Measurements from ENCODE around the gene FBXW7. TPM values are rescaled to one million over a fixed set of nuclear protein-coding genes. Genes with fewer than 3 reads are reported as not detected.

FBXW7 gene
- total RNA-seq, 1 donor from 2014 or later, result 42.2 TPM

- Mint-ChIP-seq H3K27me3 (no peaks in the 10 kb centered on the region), H3K27ac (no peak overlapping the region), H3K9me3 (no peaks in the 10 kb centered on the region), H3K4me1 (no peaks in the 10 kb centered on the region), H3K36me3 (ENCODE audit: low read depth) (peaks cover 42% of the 10 kb centered on the region), H3K4me3 (no peak overlapping the region)
- intact Hi-C loops (cut with micrococcal nuclease), result no loop called here
- no peak for DNase-seq
These were observed 214.0 kb downstream of the FBXW7 start for GRCh38 chr4:152321923-152322322.

DNA sequence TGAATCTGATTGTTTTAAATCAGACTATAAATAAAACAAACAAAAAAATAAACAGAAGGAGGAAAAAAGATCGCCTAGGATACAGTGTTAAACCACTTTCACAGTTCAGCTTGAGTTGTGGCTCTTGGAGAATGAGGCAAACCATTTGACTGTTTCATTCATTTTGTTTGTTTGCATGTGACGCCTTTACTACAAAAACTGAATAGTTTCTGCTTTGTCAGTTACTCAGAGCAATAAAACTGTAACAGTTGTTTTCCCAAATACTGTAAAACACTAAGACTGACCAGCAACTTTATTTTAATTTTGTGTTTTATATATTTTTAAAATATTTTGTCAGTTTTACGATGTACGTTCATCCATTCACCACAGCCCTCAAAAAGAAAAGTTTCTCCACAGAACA is 214.5 kb downstream of the FBXW7 start:
- Mint-ChIP-seq H3K4me3 (no peak overlapping the region), H3K4me1 (no peaks in the 10 kb centered on the region), H3K9me3 (no peaks in the 10 kb centered on the region), H3K27me3 (no peaks in the 10 kb centered on the region), H3K27ac (no peak overlapping the region), H3K36me3 (ENCODE audit: low read depth) (peaks cover 42% of the 10 kb centered on the region)
- intact Hi-C loops (cut with micrococcal nuclease), result no loop called here
- no peak for DNase-seq

DNA sequence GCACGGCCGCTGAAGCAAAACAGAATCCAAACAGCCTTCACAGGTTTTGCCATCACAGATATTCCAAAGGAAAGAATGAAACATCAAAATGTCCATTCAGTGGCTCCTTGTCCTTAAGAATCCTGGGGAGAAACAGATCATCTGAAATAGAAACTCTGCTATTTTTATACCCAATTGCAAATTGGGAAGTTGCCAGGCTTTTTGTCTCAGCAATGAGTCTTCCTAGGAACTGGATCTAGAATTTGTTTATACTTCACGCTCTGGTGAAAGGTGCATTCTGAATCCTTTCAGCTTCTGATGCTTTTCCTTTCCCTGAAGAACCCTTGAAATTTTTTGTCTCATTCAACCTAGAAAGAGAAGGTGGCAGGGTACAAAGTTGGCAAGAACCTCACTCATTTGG is 218.9 kb downstream of the FBXW7 start:
- H3K27me3 Mint-ChIP-seq, result no peaks in the 10 kb centered on the region
- H3K4me1 Mint-ChIP-seq, result no peaks in the 10 kb centered on the region
- intact Hi-C loops (cut with micrococcal nuclease), result no loop called here
- no peak overlapping the region for H3K4me3 Mint-ChIP-seq
- no peak for DNase-seq
- H3K9me3 Mint-ChIP-seq, result no peaks in the 10 kb centered on the region
- peaks cover 11% of the 10 kb centered on the region for H3K36me3 Mint-ChIP-seq (ENCODE audit: low read depth)
- no peak overlapping the region for H3K27ac Mint-ChIP-seq

DNA sequence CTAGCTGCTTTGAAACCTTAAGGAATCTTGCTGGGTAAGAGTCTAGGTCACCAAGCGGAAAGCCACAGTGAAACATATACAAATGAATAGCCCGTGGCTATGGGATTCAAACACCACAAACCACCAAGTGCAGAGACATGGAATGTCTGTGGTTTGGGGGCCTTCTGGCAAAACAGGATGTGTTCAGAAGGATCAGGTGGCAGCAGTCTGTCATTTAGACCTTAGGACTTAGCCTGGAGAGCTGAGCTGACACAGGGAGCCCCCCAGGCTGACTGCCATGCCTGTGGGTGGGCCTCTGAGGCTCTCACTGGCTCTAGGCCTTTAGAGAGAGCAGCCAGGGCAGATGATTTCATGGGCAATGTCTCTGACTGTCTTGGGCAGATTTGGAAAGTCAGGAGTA is 225.6 kb downstream of the FBXW7 start:
- Mint-ChIP-seq H3K27ac (no peak overlapping the region), H3K4me3 (no peak overlapping the region), H3K9me3 (no peaks in the 10 kb centered on the region), H3K36me3 (ENCODE audit: low read depth) (no peaks in the 10 kb centered on the region), H3K27me3 (peaks cover 2% of the 10 kb centered on the region), H3K4me1 (peaks cover 2% of the 10 kb centered on the region)
- intact Hi-C loops (cut with micrococcal nuclease), result no loop called here
- no peak for DNase-seq

DNA sequence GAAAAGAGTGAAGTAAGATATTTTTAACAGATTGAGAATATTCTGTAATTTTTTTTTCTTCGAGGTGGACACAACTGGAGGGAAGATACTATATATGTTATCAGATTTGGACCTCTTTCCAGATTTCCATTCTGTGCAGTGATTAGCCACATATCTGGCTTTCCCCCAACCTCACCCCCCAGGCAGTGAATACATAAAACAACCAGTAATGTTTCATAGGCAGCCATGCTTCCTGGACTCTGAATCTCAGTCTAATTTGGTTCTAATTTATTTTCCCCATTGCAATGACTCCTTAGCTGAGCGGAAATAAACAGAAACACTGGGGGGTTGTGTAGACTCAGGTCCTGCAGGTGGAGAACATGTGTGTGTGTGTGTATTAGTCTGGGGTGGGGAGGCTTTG is 226.5 kb downstream of the FBXW7 start:
- Mint-ChIP-seq H3K27ac (no peak overlapping the region), H3K36me3 (ENCODE audit: low read depth) (no peaks in the 10 kb centered on the region), H3K27me3 (peaks cover 2% of the 10 kb centered on the region), H3K9me3 (no peaks in the 10 kb centered on the region), H3K4me1 (peaks cover 2% of the 10 kb centered on the region), H3K4me3 (no peak overlapping the region)
- intact Hi-C loops (cut with micrococcal nuclease), result no loop called here
- DNase-seq, result no peak

GRCh38 chr4:152308951-152309350 is 226.9 kb downstream of the FBXW7 start:
- no peak overlapping the region for H3K27ac Mint-ChIP-seq
- DNase-seq, result no peak
- H3K27me3 Mint-ChIP-seq, result peaks cover 2% of the 10 kb centered on the region
- intact Hi-C loops (cut with micrococcal nuclease), result no loop called here
- H3K4me1 Mint-ChIP-seq, result peaks cover 2% of the 10 kb centered on the region
- no peaks in the 10 kb centered on the region for H3K36me3 Mint-ChIP-seq (ENCODE audit: low read depth)
- H3K9me3 Mint-ChIP-seq, result no peaks in the 10 kb centered on the region
- H3K4me3 Mint-ChIP-seq, result no peak overlapping the region

GRCh38 chr4:152307669-152308068 is 228.2 kb downstream of the FBXW7 start:
- H3K4me3 Mint-ChIP-seq, result no peak overlapping the region
- no peaks in the 10 kb centered on the region for H3K36me3 Mint-ChIP-seq (ENCODE audit: low read depth)
- intact Hi-C loops (cut with micrococcal nuclease), result no loop called here
- H3K4me1 Mint-ChIP-seq, result peaks cover 2% of the 10 kb centered on the region
- no peak for DNase-seq
- H3K27ac Mint-ChIP-seq, result no peak overlapping the region
- H3K9me3 Mint-ChIP-seq, result no peaks in the 10 kb centered on the region
- H3K27me3 Mint-ChIP-seq, result peaks cover 2% of the 10 kb centered on the region

GRCh38 chr4:152306541-152306940 is 229.4 kb downstream of the FBXW7 start:
- Mint-ChIP-seq H3K9me3 (no peaks in the 10 kb centered on the region), H3K4me1 (peaks cover 2% of the 10 kb centered on the region), H3K27ac (no peak overlapping the region), H3K36me3 (ENCODE audit: low read depth) (no peaks in the 10 kb centered on the region), H3K27me3 (peaks cover 2% of the 10 kb centered on the region), H3K4me3 (no peak overlapping the region)
- intact Hi-C loops (cut with micrococcal nuclease), result no loop called here
- no peak for DNase-seq

GRCh38 chr4:152304220-152304619 is 231.7 kb downstream of the FBXW7 start:
- DNase-seq, result no peak
- H3K27me3 Mint-ChIP-seq, result peaks cover 4% of the 10 kb centered on the region

DNA sequence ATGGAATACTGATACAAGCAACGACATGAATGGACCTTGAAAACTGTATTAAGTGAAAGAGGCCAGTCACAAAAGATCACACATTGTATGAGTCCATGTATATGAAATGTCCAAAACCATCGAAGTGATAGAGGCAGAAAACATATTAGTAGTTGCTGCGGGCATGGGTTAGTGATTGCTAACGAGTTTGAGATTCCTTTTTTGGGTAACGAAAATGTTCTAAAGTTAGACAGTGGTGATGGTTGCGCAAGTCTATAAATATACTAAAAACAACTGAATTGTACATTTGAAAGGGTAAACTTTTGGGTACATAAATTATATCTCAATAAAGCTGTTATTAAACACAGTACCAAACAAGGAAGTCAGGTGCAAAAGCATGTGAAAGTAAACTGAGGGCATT is 234.5 kb downstream of the FBXW7 start:
- no peak overlapping the region for H3K27ac Mint-ChIP-seq
- peaks cover 3% of the 10 kb centered on the region for H3K9me3 Mint-ChIP-seq
- peaks cover 8% of the 10 kb centered on the region for H3K27me3 Mint-ChIP-seq
- DNase-seq, result no peak
- peaks cover 2% of the 10 kb centered on the region for H3K4me1 Mint-ChIP-seq
- H3K4me3 Mint-ChIP-seq, result no peak overlapping the region
- no peaks in the 10 kb centered on the region for H3K36me3 Mint-ChIP-seq (ENCODE audit: low read depth)
- intact Hi-C loops (cut with micrococcal nuclease), result no loop called here

More at GRCh38 chr4:152304220-152304619, 231.7 kb downstream of the FBXW7 start:
- intact Hi-C loops (cut with micrococcal nuclease), result no loop called here
- Mint-ChIP-seq H3K9me3 (no peaks in the 10 kb centered on the region), H3K4me3 (no peak overlapping the region), H3K4me1 (peaks cover 2% of the 10 kb centered on the region), H3K36me3 (ENCODE audit: low read depth) (no peaks in the 10 kb centered on the region), H3K27ac (no peak overlapping the region)

DNA sequence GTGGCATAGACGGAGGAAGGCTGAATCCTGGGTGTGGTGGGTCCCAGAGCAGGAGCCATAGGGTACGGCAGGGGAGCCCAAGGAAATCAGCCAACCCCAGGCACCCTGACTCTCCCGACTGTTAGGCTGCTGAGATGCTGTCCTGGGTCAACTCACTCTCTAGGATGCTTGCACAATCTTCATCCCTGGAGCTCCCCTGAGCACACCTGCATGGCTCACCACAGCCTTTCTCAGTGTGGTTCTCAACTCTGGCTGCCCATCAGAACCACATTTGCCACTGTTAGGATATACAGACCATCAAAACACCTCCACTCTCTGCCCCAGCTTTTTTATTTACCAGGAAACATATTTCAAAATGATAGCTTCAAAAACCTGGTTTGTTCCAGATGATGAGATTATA is 236.3 kb downstream of the FBXW7 start:
- intact Hi-C loops (cut with micrococcal nuclease), result no loop called here
- H3K36me3 Mint-ChIP-seq (ENCODE audit: low read depth), result no peaks in the 10 kb centered on the region
- H3K27ac Mint-ChIP-seq, result no peak overlapping the region
- DNase-seq, result no peak
- H3K4me3 Mint-ChIP-seq, result no peak overlapping the region
- peaks cover 11% of the 10 kb centered on the region for H3K27me3 Mint-ChIP-seq
- peaks cover 2% of the 10 kb centered on the region for H3K4me1 Mint-ChIP-seq
- peaks cover 3% of the 10 kb centered on the region for H3K9me3 Mint-ChIP-seq

DNA sequence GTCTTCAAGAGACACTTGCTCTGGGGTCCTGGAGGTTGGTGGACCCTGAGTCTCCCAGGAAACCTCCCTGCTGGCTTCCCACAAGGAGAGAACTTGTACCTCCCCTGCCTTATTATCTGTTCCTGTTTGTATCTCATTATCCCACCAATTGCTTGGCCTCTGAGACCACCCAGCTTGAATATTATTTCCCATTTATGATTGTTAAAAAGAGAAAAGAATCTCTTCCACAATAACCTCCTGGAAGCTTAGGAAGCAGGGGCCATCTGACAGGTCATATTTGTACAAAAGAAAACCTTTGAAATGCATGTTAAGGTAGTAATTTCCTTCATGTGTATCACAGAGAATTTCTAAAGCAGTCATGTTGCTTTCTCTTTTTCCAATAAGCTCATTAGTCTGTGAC is 239.5 kb downstream of the FBXW7 start:
- DNase-seq, result no peak
- peaks cover 11% of the 10 kb centered on the region for H3K27me3 Mint-ChIP-seq
- intact Hi-C loops (cut with micrococcal nuclease), result no loop called here
- no peak overlapping the region for H3K27ac Mint-ChIP-seq
- peaks cover 2% of the 10 kb centered on the region for H3K4me1 Mint-ChIP-seq
- peaks cover 8% of the 10 kb centered on the region for H3K9me3 Mint-ChIP-seq
- no peaks in the 10 kb centered on the region for H3K36me3 Mint-ChIP-seq (ENCODE audit: low read depth)
- H3K4me3 Mint-ChIP-seq, result no peak overlapping the region

DNA sequence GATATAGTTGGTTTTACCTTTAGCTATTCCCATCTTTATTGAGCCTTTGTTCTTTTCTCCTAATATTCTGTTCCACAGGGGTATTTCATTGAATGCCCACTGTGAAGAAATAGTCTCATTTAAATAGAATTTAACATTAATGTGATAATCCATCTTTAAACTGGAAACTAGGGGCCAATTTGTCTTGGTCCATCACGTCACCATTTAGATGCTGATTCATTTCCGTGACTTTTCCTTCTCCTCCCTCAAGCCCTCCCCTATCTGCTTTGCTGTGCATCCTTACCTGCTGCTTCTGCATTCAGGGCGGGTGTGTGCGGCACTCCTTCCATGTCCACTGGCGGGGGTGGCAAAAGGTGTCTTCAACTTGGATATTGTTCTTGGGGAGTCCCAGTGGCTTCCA is 241.1 kb downstream of the FBXW7 start:
- H3K4me1 Mint-ChIP-seq, result peaks cover 2% of the 10 kb centered on the region
- intact Hi-C loops (cut with micrococcal nuclease), result no loop called here
- H3K27me3 Mint-ChIP-seq, result peaks cover 11% of the 10 kb centered on the region
- no peak overlapping the region for H3K27ac Mint-ChIP-seq
- H3K4me3 Mint-ChIP-seq, result no peak overlapping the region
- DNase-seq, result no peak
- H3K9me3 Mint-ChIP-seq, result peaks cover 12% of the 10 kb centered on the region
- no peaks in the 10 kb centered on the region for H3K36me3 Mint-ChIP-seq (ENCODE audit: low read depth)

- Mint-ChIP-seq H3K27me3 (peaks cover 9% of the 10 kb centered on the region), H3K36me3 (ENCODE audit: low read depth) (no peaks in the 10 kb centered on the region), H3K27ac (no peak overlapping the region), H3K9me3 (peaks cover 12% of the 10 kb centered on the region), H3K4me3 (no peak overlapping the region), H3K4me1 (peaks cover 2% of the 10 kb centered on the region)
- no peak for DNase-seq
- intact Hi-C loops (cut with micrococcal nuclease), result no loop called here
These were observed 241.6 kb downstream of the FBXW7 start for GRCh38 chr4:152294331-152294730.

GRCh38 chr4:152293527-152293926 is 242.4 kb downstream of the FBXW7 start:
- peaks cover 5% of the 10 kb centered on the region for H3K27me3 Mint-ChIP-seq
- no peaks in the 10 kb centered on the region for H3K36me3 Mint-ChIP-seq (ENCODE audit: low read depth)
- intact Hi-C loops (cut with micrococcal nuclease), result no loop called here
- peaks cover 8% of the 10 kb centered on the region for H3K9me3 Mint-ChIP-seq
- H3K27ac Mint-ChIP-seq, result no peak overlapping the region
- no peak overlapping the region for H3K4me3 Mint-ChIP-seq
- peaks cover 2% of the 10 kb centered on the region for H3K4me1 Mint-ChIP-seq
- DNase-seq, result no peak
